CD4-positive, CD25-positive, alpha-beta regulatory T cell (primary cell): ENCODE results near the gene IFITM5. TPM values are rescaled to one million over a fixed set of nuclear protein-coding genes. Genes with fewer than 3 reads are reported as not detected.
"Not testable (repeated sequence)": the region's sequence is repeated elsewhere in the genome, so short reads cannot be mapped to it uniquely, and the experiment has no call there.

Experiments used
- ATAC-seq, 2 donors: fragments of 150-1000 bp; cut with Tn5 transposase; one replicate each; pipeline ENCODE4 v1.10.0; 2021; ENCODE audit warnings: low read depth in 2 of 2, moderate number of reproducible peaks in 2 of 2, moderate library complexity in 1 of 2
- DNase-seq, 3 donors: peaks; one replicate each; pipeline versions ENCODE4 v3.0.0 to v3.0.0-alpha.2; 2012 to 2022; ENCODE audit warnings: mixed read lengths in 1 of 3
- H3K27ac ChIP-seq: one replicate; pipeline ENCODE4 v1.7.0; 2013; ENCODE audit warnings: mild to moderate bottlenecking, low read length; ENCODE audit not compliant: insufficient read depth, poor library complexity, severe bottlenecking
- H3K27me3 ChIP-seq: one replicate; pipeline ENCODE4 v1.7.0; 2013; ENCODE audit warnings: low read length; ENCODE audit not compliant: control insufficient read depth, insufficient read depth
- H3K36me3 ChIP-seq: one replicate; pipeline ENCODE4 v1.7.0; 2013; ENCODE audit warnings: mild to moderate bottlenecking, low read length, moderate library complexity; ENCODE audit not compliant: control insufficient read depth, insufficient read depth
- H3K4me1 ChIP-seq: 2 replicates; pipeline ENCODE4 v1.7.0; 2013; ENCODE audit warnings: mild to moderate bottlenecking, low read length; ENCODE audit not compliant: insufficient read depth, control insufficient read depth, poor library complexity, severe bottlenecking
- H3K4me3 ChIP-seq: one replicate; pipeline ENCODE4 v1.7.0; 2013; ENCODE audit warnings: low read depth, mild to moderate bottlenecking, low read length, moderate library complexity
- H3K9me3 ChIP-seq, 2 experiments: 1 replicate in 1 of 2; 2 replicates in 1 of 2; pipeline ENCODE4 v1.7.0; 2013; ENCODE audit warnings: low read length in 2 of 2, mild to moderate bottlenecking in 1 of 2, moderate library complexity in 1 of 2; ENCODE audit not compliant: control insufficient read depth in 2 of 2
- H3K27ac Mint-ChIP-seq, 3 donors: one replicate each; pipeline ENCODE4 v1.8.0; 2020 to 2022; ENCODE audit warnings: mild to moderate bottlenecking in 3 of 3, mixed read lengths in 3 of 3, moderate library complexity in 2 of 3
- H3K27me3 Mint-ChIP-seq: one replicate; pipeline ENCODE4 v1.8.0; 2022; ENCODE audit warnings: mild to moderate bottlenecking, mixed read lengths
- H3K36me3 Mint-ChIP-seq: one replicate; pipeline ENCODE4 v1.8.0; 2020; ENCODE audit warnings: mixed read lengths
- H3K4me1 Mint-ChIP-seq, 4 donors: one replicate each; pipeline ENCODE4 v1.8.0; 2020 to 2022; ENCODE audit warnings: mixed read lengths in 4 of 4, mild to moderate bottlenecking in 1 of 4
- H3K4me3 Mint-ChIP-seq, 4 donors: one replicate each; pipeline ENCODE4 v1.8.0; 2020 to 2022; ENCODE audit warnings: mild to moderate bottlenecking in 4 of 4, mixed read lengths in 4 of 4, moderate library complexity in 3 of 4
- H3K9me3 Mint-ChIP-seq, 7 donors: one replicate each; pipeline ENCODE4 v1.8.0; 2020 to 2022; ENCODE audit warnings: mixed read lengths in 7 of 7, mild to moderate bottlenecking in 3 of 7, moderate library complexity in 2 of 7
- polyA plus RNA-seq, 4 donors: library from polyadenylated mRNA; unstranded; fragments of 300-500 nt; fragmentation: Illumina TruSeq; gene quantifications; one replicate each; pipeline ENCODE4 v1.2.3, GENCODE V29; 2021
- total RNA-seq: library from RNA; stranded (reverse); gene quantifications from one replicate; pipeline ENCODE4 v1.2.3, GENCODE V29; 2022

The IFITM5 gene
- total and polyA plus RNA-seq, 5 donors from 2014 or later = not detected

GRCh38 chr11:288478-289397, 10.6 kb downstream of the IFITM5 start, which contains the start of gene PGGHG:
PGGHG (plus strand) TSS chr11:289126; CDS start chr11:289817, 691 bp downstream.
- peaks cover 21% of the 10 kb centered on the region for H3K27me3 Mint-ChIP-seq
- Histone ChIP-seq H3K4me1 (peaks cover 23% of the 10 kb centered on the region), H3K27ac (peak within 1 kb of the TSS; percentile 79), H3K4me3 (peak within 1 kb of the TSS; percentile 66), H3K27me3 (no peaks in the 10 kb centered on the region), H3K9me3 (no peaks in the 10 kb centered on the region), H3K36me3 (no peaks in the 10 kb centered on the region)
- H3K4me1 Mint-ChIP-seq = peaks cover 0 to 37% (median 4%) of the 10 kb centered on the region in 4 donors
- ATAC-seq (peak; percentile 35 to 52), DNase-seq (peak in 1 of 3 donors; percentile 61)
- H3K27ac Mint-ChIP-seq = peak within 1 kb of the TSS; percentile 88 to 92 (median 89)
- peak within 1 kb of the TSS; percentile 86 to 98 (median 96) for H3K4me3 Mint-ChIP-seq
- H3K9me3 Mint-ChIP-seq = no peaks in the 10 kb centered on the region
- no peaks in the 10 kb centered on the region for H3K36me3 Mint-ChIP-seq

GRCh38 chr11:287821-288477, 11.4 kb downstream of the IFITM5 start:
- peaks cover 1% of the 10 kb centered on the region for H3K36me3 Mint-ChIP-seq
- peak overlapping the region; percentile 86 to 98 (median 96) for H3K4me3 Mint-ChIP-seq
- H3K27ac Mint-ChIP-seq = peak overlapping the region; percentile 88 to 92 (median 89)

GRCh38 chr11:286977-287820, 12.1 kb downstream of the IFITM5 start:
- not testable (repeated sequence) for ATAC-seq, H3K36me3 ChIP-seq, H3K27me3 ChIP-seq, H3K9me3 Mint-ChIP-seq, H3K36me3 Mint-ChIP-seq, H3K9me3 ChIP-seq
- Histone ChIP-seq H3K4me1 (peaks cover 28% of the 10 kb centered on the region), H3K4me3 (peak overlapping the region; percentile 66), H3K27ac (peak overlapping the region; percentile 79)
- H3K27ac Mint-ChIP-seq = peak overlapping the region; percentile 74 to 98 (median 88)
- peaks cover 36% of the 10 kb centered on the region for H3K27me3 Mint-ChIP-seq
- H3K4me1 Mint-ChIP-seq = peaks cover 0 to 50% (median 5%) of the 10 kb centered on the region in 4 donors
- H3K4me3 Mint-ChIP-seq = peak overlapping the region; percentile 86 to 98 (median 96)
- peak; percentile 39 to 70 (median 42) for DNase-seq

More at GRCh38 chr11:287821-288477, 11.4 kb downstream of the IFITM5 start:
- Mint-ChIP-seq H3K4me1 (peaks cover 0 to 43% (median 5%) of the 10 kb centered on the region in 4 donors), H3K27me3 (peaks cover 28% of the 10 kb centered on the region), H3K9me3 (no peaks in the 10 kb centered on the region)
- Histone ChIP-seq H3K27ac (peak overlapping the region; percentile 79), H3K4me1 (peaks cover 23% of the 10 kb centered on the region), H3K9me3 (no peaks in the 10 kb centered on the region), H3K36me3 (no peaks in the 10 kb centered on the region), H3K27me3 (peaks cover under 1% of the 10 kb centered on the region), H3K4me3 (peak overlapping the region; percentile 66)
- ATAC-seq = peak; percentile 18 to 34
- DNase-seq = peak in 1 of 3 donors; percentile 36

GRCh38 chr11:285894-286220, 13.5 kb downstream of the IFITM5 start:
- Histone ChIP-seq H3K27me3 (peaks cover 7% of the 10 kb centered on the region), H3K4me3 (no peak overlapping the region), H3K9me3 (no peaks in the 10 kb centered on the region), H3K4me1 (peaks cover 41% of the 10 kb centered on the region), H3K36me3 (no peaks in the 10 kb centered on the region), H3K27ac (no peak overlapping the region)
- H3K9me3 Mint-ChIP-seq = no peaks in the 10 kb centered on the region
- H3K27me3 Mint-ChIP-seq = peaks cover 49% of the 10 kb centered on the region
- H3K4me3 Mint-ChIP-seq = peak overlapping the region in 1 of 4 donors; percentile 96
- ATAC-seq (no peak), DNase-seq (no peak)
- peaks cover 0 to 58% (median 7%) of the 10 kb centered on the region in 4 donors for H3K4me1 Mint-ChIP-seq
- H3K27ac Mint-ChIP-seq = peak overlapping the region in 1 of 3 donors; percentile 5
- H3K36me3 Mint-ChIP-seq = peaks cover 4% of the 10 kb centered on the region

- Histone ChIP-seq H3K27ac (no peak overlapping the region), H3K4me1 (peaks cover 47% of the 10 kb centered on the region), H3K36me3 (no peaks in the 10 kb centered on the region), H3K9me3 (no peaks in the 10 kb centered on the region), H3K27me3 (peaks cover 7% of the 10 kb centered on the region), H3K4me3 (no peak overlapping the region)
- Mint-ChIP-seq H3K27ac (no peak overlapping the region), H3K27me3 (peaks cover 51% of the 10 kb centered on the region), H3K4me3 (peak overlapping the region in 3 of 4 donors; percentile 29 to 96 (median 69)), H3K4me1 (peaks cover 0 to 58% (median 7%) of the 10 kb centered on the region in 4 donors), H3K9me3 (no peaks in the 10 kb centered on the region), H3K36me3 (peaks cover 4% of the 10 kb centered on the region)
- no peak for DNase-seq
- ATAC-seq = no peak
These were observed 14.1 kb downstream of the IFITM5 start for GRCh38 chr11:285021-285893.

- Mint-ChIP-seq H3K4me3 (peak overlapping the region in 1 of 4 donors; percentile 46), H3K36me3 (peaks cover 4% of the 10 kb centered on the region), H3K4me1 (peaks cover 0 to 54% (median 7%) of the 10 kb centered on the region in 4 donors), H3K27ac (no peak overlapping the region), H3K27me3 (peaks cover 57% of the 10 kb centered on the region), H3K9me3 (no peaks in the 10 kb centered on the region)
- H3K27ac ChIP-seq = no peak overlapping the region
- no peaks in the 10 kb centered on the region for H3K36me3 ChIP-seq
- peaks cover 51% of the 10 kb centered on the region for H3K4me1 ChIP-seq
- ATAC-seq = no peak
- peaks cover 7% of the 10 kb centered on the region for H3K27me3 ChIP-seq
- no peaks in the 10 kb centered on the region for H3K9me3 ChIP-seq
- H3K4me3 ChIP-seq = no peak overlapping the region
- DNase-seq = no peak
These were observed 15.0 kb downstream of the IFITM5 start for GRCh38 chr11:284105-285020.
